GM19023 (cell line): Measurements from ENCODE around the gene EIF5A2.
A peak's percentile ranks its signal among the peaks of the same experiment; 100 is the strongest.
"Not testable (repeated sequence)": the region's sequence is repeated elsewhere in the genome, so short reads cannot be mapped to it uniquely, and the experiment has no call there.

Experiments used
- ATAC-seq: cut with Tn5 transposase; IDR thresholded peaks from one replicate; pipeline ENCODE4 v1.9.1; 2021; ENCODE audit warnings: mild to moderate bottlenecking, moderate library complexity; ENCODE audit not compliant: unreplicated experiment

The EIF5A2 gene

DNA sequence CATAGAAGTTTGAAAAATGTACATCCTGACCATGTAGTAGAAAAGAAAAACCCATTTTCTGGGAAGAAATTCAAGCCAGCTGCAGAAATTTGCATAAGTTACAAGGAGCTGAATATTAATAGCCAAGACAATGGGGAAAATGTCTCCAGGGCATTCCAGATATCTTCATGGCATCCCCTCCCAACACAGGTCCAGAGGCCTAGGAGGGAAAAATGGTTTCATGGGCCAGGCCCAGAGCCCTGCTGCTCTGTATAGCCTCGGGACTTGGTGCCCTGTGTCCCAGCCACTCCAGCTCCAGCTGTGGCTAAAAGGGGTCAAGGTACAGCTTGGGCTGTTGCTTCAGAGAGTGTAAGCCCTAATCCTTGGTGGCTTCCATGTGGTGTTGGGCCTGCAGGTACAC is 11.2 kb downstream of the EIF5A2 start:
- not testable (repeated sequence) for ATAC-seq

DNA sequence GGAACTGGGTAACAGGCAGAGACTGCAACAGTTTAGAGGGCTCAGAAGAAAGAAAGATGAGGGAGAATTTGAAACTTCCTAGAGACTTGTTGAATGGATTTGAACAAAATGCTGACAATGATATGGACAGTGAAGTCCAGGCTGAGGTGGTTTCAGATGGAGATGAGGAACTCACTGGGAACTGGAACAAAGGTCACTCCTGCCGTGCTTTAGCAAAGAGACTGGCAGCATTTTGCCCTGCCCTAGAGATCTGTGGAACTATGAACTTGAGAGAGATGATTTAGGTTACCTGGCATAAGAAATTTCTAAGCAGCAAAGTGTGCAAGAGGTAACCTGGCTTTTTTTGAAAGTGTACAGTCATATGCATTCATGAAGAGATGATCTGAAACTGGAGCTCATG is 11.7 kb downstream of the EIF5A2 start:
- ATAC-seq: no peak

DNA sequence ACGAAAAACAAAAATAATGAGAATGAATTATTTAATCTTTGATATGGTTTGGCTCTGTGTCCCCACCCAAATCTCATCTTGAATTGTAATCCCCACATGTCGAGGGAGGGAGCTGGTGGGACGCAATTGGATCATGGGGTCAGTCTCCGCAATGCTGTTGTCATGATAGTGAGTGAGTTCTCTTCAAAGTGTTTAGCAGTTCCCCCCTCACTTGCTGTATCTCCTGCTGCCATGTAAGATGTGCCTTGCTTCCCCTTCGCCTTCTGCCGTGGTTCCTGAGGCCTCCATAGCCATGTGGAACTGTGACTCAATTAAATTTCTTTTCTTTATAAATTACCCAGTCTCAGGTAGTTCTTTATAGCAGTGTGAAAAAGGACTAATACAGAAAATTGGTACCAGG is 12.1 kb downstream of the EIF5A2 start:
- ATAC-seq: not testable (repeated sequence)

DNA sequence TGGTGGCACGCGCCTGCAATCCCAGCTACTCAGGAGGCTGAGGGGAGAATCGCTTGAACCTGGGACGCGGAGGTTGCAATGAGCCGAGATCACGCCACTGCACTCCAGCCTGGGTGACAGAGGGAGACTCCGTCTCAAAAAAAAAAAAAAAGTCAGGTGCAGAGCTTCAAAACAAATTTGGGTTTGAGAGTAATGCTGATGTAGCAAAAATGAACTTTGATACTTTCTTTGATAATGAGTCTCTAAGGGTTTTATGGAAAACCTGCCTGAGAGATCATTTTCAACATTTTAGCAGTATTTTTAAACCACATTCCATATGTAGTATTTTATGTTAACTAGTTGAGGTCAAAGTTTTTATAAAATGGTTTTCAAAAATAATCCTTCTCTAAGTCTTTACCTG is 14.5 kb downstream of the EIF5A2 start:
- no peak for ATAC-seq

DNA sequence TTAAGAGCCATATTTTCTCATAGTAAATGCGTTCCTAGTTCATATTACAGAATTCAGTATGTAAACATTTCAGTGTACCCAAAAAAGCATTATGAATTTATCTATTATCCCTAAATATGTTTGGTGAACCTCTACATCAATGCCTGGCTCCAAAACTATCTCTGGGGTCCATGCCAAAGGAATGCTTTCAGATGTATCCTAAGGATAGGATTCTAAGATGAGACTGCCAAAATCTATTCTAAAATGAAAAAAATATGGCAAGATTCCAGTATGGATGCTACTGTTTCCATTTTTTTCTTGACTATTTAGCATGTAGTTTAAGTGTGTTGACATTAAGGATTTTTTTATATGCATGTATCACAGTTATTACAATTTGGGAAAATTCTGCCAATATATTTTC is 18.8 kb downstream of the EIF5A2 start:
- ATAC-seq: no peak

DNA sequence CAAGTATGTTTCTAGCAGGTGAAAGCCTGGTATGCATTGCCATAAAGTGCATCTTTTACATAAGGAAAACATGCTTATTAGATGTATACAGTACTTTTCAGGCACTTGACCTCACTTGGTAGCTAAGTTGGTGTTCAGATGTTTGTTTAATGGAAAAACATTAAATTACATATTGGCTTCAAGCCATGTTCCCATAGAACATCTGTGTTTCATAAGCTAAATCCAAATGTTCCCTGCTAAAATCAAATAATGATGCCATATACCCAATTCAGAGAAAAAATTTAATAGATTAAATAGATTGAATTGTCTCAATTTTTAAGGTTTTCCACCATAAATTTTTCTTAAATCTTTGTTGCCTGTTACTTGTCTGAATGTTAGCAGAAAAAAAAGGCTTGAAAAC is 19.3 kb downstream of the EIF5A2 start:
- ATAC-seq: no peak

DNA sequence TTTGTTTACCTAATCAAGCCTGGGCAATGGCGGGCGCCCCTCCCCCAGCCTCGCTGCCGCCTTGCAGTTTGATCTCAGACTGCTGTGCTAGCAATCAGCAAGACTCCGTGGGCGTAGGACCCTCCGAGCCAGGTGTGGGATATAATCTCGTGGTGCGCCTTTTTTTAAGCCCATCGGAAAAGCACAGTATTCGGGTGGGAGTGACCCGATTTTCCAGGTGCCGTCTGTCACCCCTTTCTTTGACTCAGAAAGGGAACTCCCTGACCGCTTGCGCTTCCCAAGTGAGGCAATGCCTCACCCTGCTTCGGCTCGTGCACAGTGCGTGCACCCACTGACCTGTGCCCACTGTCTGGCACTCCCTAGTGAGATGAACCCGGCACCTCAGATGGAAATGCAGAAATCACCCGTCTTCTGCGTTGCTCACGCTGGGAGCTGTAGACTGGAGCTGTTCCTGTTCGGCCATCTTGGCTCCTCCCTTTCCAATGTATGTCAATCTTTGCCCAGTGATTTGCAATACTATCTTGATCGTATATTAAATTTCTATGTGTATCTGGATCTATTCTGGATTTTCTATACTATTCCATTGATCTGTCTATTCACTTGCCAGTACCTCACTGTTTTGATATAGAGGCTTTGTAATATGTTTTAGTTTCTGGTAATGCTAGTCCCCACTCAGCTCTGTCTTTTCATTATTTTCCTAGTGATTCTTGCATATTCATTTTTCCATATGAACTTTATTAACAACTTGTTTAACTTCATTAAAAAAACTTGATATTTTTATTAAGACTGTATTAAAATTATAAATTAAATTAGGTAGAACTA is 24.1 kb downstream of the EIF5A2 start:
- ATAC-seq: not testable (repeated sequence)

DNA sequence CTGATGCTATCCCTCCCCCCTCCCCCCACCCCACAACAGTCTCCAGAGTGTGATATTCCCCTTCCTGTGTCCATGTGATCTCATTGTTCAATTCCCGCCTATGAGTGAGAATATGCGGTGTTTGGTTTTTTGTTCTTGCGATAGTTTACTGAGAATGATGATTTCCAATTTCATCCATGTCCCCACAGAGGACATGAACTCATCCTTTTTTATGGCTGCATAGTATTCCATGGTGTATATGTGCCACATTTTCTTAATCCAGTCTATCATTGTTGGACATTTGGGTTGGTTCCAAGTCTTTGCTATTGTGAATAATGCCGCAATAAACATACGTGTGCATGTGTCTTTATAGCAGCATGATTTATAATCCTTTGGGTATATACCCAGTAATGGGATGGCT is 29.7 kb downstream of the EIF5A2 start:
- ATAC-seq: not testable (repeated sequence)

DNA sequence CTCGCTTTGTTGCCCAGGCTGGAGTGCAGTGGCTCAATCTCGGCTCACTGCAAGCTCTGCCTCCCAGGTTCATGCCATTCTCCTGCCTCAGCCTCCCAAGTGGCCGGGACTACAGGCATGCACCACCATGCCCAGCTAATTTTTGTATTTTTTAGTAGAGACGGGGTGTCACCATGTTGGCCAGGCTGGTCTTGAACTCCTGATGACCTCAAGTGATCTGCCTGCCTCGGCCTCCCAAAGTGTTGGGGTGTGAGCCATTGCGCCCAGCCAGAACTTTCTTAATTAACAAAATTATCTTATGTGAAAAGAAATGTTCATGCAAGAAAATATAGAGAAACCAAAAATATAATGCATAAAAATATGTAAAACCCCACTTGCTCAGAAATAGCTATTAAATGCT is 31.1 kb downstream of the EIF5A2 start:
- ATAC-seq: not testable (repeated sequence)

DNA sequence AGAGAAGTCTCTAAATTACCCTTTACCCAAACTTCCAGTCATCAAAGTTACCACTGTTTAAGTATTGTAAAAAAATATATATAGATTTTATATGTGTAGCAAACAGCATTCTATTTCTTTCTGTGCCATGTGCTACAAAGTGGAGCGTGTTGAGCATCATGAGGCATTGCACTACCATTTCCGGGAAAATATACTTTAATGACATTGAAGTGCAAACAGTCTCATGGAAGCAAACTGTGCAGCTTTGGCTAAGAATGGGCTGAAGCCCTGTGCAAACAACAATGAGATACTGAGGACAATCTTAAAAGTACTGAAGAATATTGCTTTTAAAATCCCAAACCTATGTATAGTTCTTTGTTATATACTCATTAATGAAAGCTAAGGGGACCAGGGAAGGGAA is 31.9 kb downstream of the EIF5A2 start:
- no peak for ATAC-seq

DNA sequence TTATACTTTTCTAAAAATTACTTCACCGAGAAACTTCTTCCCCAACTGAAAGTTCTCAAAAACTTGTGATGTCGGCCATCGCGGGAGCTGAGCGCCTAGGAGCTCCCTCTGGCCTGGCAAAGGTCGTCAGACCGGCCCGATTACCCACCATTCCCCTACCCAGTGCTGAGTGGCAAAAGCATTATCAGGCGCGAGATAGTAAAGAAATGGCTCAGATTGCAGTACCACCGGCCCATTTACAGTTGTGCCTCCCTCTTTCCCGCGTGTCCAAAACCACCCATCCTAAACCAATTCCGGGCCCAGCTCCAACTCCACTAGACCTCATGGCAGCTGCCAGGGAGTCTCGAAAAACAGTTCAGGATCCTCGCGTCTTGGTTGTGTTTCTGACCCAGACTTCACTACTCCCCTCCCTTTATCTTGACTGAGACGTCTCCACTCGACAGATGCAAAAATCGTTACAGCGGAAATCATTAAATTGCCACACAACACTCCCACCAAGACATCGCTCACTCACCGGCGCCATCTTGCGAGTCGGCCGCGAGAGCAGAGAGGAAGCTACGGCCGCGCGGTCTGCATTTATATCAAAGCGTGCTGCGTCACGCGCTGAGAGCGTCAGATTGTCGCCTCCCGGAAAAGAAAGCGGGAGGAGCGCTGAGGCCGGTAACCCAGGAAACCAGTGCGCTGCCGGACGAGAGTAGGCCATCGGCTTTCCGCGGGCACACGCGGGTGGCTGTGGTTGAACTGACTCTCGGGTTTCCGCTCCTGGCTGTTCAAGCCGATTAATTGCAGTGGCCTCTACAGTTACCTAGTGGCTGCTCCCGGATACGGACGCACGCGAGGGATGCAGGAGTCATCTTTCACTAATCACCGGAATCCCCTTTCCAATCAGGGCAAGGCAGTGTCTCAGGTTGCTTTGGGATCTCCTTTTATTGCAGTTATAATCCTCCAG is 38.5 kb downstream of the EIF5A2 start, which contains the start of gene RPL22L1:
RPL22L1 (minus strand) TSS at position 551 of the 949 bp plus-strand sequence; CDS start at position 523, 28 bp downstream.
- ATAC-seq: peak; percentile 97

DNA sequence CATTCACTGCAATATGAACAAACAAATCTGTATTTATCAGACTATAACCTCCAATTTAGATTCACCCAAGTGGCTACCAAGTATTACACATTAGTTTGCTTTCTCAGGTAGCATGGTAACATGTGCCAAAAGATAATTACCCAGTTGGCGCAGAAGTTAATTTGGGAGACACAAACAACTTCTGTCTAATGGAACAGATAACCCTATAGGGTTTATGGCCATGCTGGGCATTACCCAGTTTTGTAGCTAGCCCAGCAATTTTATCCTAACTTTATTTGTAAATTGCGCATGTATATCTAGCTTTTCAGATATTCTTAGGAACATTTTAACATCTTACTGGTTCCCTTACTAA is 39.2 kb downstream of the EIF5A2 start:
- ATAC-seq: no peak

DNA sequence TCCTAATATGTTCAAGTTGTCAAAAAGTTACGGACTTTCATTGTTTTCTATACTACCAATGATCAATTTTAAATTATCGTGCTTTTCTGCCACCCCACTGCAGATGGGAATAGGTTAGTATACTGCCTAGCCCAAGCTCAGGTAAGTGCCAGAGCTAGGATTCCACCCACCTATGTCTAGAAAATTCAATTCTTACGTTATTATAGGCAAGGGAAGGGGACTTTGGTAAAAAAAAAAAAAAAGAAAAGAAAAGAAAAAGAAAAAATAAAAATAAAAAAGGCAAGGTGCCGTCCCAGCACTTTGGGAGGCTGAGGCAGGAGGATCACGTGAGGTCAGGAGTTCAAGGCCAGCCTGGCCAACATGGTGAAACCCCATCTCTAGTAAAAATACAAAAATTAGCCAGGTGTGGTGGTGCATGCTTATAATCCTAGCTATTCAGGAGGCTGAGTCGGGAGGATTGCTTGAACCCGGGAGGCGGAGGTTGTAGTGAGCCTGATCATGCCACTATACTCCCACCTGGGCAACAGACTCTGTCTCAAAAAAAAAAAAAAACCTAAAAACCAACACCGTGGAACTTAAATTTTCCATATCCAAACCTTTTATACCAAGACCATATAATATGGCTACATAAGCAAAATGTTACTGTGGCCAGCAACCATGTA is 39.7 kb downstream of the EIF5A2 start:
- no peak for ATAC-seq

DNA sequence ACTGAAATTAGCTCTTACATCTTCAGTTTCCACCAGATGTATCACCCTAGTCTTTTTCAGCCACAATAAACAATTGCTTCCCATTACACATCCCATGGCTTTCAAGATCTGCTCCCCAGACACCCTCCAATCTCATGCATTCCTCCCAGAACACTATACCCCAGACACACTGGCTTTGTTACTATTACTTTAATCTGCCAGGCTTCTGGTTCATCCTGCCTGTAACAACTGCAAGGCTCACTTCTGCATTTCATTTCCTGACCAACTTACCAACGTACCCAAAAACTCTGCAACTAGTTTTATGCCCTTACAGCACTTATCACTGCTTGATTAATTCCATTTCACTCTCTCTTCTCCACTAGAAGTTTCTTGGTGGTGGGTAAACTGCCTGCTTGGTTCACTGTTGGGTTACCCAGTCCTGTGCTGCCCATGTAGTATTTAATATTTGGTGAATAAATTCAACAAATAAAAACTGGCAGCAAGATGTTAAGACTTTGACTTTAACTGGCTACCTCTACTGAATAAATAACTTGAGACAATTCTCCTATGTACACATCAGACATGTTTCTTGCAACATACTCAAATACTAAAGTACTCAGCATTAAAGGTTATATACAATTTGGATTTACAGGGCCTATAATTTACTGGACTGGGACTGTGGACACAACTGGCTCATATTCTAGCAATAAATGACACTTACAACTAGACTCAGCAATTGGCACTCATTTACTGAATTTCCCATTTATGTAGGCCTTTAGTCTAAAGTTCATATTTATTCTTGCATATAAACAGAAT is 41.1 kb downstream of the EIF5A2 start:
- ATAC-seq: no peak

DNA sequence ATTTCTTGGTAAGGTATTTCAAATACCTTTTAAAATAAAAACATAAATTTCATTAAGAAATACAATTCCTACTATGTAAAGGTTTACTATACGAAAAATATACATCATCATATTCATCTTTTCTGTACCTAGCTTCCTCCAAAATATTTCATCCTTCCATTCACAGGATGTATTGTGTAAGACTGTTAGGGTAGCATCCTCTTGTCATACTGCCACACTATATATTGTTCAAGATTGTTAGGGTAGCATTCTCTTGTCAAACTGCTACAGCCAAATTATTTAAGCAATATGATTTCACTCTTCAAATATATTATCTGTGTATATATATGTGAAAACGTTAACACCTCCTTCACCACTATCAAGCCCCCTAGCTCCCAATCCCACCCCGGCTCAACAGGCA is 41.9 kb downstream of the EIF5A2 start:
- ATAC-seq: no peak

DNA sequence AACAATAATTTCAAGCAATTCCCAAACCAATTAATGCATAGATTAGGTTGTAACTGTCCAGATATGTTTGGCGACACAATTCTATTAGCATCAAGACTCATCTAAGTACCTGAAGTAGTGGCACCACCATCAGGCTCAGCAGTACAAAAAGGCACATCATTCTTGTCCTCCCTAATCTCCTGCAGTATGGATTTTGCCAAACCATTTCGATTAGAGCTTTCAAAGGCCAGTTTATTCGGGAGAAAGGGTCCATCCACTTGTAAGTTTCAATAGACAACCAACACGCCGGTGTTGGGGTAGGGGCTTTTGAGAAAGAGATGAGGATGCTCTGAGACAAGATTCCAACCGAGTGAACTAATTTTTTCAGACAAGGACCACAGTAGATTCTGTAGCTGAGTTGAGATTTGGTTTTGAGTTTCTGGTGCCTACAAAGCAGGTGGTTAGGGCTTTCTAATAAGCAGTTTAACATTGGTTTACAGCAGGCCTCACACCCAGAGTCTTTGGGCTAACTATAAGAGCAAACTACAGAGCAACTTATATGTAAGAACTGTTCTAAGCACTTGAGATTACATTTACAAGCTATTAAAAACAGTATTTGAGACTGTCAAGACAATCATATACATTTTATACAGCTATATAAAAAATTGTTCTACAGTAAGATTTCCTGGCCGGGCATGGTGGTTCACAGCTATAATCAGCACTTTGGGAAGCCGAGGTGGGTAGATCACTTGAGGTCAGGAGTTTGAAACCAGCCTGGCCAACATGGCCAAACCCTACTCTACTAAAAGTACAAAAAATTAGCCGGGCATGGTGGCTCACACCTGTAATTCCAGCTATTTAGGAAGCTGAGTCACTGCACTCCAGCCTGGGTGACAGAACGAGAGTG is 43.0 kb downstream of the EIF5A2 start:
- ATAC-seq: no peak

DNA sequence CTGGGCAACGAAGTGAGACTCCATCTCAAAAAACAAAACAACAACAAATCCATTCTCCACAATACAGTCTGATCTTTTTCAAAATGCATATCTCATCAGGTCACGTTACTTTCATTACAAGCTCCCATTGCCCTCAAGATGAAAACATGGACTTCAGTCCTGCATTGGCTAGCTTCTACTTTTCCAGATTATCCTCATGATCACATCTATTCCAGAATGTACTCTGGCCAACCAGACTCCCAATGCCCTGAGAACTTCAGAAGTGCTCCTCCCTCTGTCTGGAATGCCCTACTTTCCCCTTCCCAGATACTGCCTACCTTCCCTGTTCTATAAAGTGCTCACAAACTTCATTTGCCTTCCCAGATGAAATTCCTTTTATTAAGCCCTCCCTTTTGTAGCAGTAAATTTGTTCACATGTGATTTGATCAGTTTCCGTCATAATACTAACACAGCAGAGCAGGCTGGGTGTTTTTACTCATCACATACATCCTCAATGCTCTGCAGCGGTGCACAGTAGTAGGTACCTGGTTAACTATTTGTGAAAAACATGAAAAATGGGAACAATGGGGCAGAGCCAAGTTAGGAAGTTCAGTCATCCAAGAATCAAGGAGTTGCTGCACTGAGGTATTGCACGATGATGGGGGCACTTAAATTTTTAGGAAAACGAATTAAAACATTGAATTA is 43.8 kb downstream of the EIF5A2 start:
- ATAC-seq: no peak

DNA sequence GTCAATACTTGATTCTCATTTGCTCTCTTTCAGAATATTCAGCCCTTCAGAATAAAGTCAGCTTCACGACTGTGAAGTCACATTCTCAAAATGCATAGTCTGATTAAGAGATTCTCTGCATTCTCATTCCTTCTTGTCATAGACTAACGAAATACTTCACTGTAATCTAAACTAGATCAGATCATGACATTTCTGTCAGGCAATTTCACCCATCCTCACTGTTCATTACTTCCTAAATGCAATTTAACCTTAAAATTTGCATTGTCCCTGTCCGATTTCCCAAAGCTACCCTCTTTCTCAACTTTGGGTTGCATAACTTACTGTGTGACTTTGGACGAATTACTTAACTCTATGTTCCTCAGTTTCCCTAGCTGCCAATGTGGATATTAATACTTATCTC is 44.6 kb downstream of the EIF5A2 start:
- ATAC-seq: no peak
